GM18507 (cell line): ENCODE results near the gene KCNJ10.
A peak's percentile ranks its signal among the peaks of the same experiment; 100 is the strongest.

Experiments
- DNase-seq: peaks from one replicate; pipeline ENCODE4 v3.0.0; 2011; ENCODE audit warnings: low read depth; ENCODE audit not compliant: insufficient read length; ENCODE audit errors: extremely low spot score
- FAIRE-seq: peaks from 2 replicates; lab custom pipeline; 2011; peaks lifted over from hg19 to GRCh38; lab: Jason Lieb, UNC

The KCNJ10 gene

GRCh38 chr1:160101037-160101716, 31.2 kb upstream of the KCNJ10 start:
- peak; percentile 36 for FAIRE-seq
- peak; percentile 71 for DNase-seq

- no peak for FAIRE-seq
- no peak for DNase-seq
Observed at GRCh38 chr1:160099716-160100375, 29.9 kb upstream of the KCNJ10 start.

- DNase-seq (peak; percentile 97), FAIRE-seq (peak; percentile 86)
Observed at GRCh38 chr1:160098852-160099561, 29.0 kb upstream of the KCNJ10 start.

GRCh38 chr1:160097911-160098851, 28.2 kb upstream of the KCNJ10 start, which contains the start of gene IGSF8:
TSS of gene IGSF8 (minus strand) at chr1:160098619. CDS start at chr1:160098472, 147 bp downstream.
- FAIRE-seq (peak; percentile 74), DNase-seq (peak; percentile 78)

GRCh38 chr1:160097151-160097910, 27.4 kb upstream of the KCNJ10 start:
- DNase-seq (no peak), FAIRE-seq (no peak)

- no peak for FAIRE-seq
- no peak for DNase-seq
Observed at GRCh38 chr1:160096274-160097116, 26.5 kb upstream of the KCNJ10 start.

GRCh38 chr1:160095382-160096105, 25.6 kb upstream of the KCNJ10 start:
- DNase-seq (no peak), FAIRE-seq (no peak)

- no peak for FAIRE-seq
- no peak for DNase-seq
Observed at GRCh38 chr1:160094806-160095205, 24.8 kb upstream of the KCNJ10 start.

GRCh38 chr1:160094291-160094625, 24.3 kb upstream of the KCNJ10 start:
- DNase-seq (no peak), FAIRE-seq (no peak)

GRCh38 chr1:160093624-160094290, 23.8 kb upstream of the KCNJ10 start:
- FAIRE-seq: no peak
- DNase-seq: no peak

GRCh38 chr1:160093069-160093395, 23.1 kb upstream of the KCNJ10 start:
- FAIRE-seq (no peak), DNase-seq (no peak)

GRCh38 chr1:160092366-160093068, 22.6 kb upstream of the KCNJ10 start:
- no peak for FAIRE-seq

GRCh38 chr1:160091666-160092223, 21.8 kb upstream of the KCNJ10 start:
- DNase-seq: no peak
- no peak for FAIRE-seq

More at GRCh38 chr1:160092366-160093068, 22.6 kb upstream of the KCNJ10 start:
- DNase-seq: no peak

GRCh38 chr1:160090760-160091159, 20.8 kb upstream of the KCNJ10 start:
- FAIRE-seq (no peak), DNase-seq (no peak)

GRCh38 chr1:160089883-160090282, 19.9 kb upstream of the KCNJ10 start:
- no peak for FAIRE-seq
- DNase-seq: no peak

- DNase-seq: no peak
- no peak for FAIRE-seq
Observed at GRCh38 chr1:160087118-160087662, 17.2 kb upstream of the KCNJ10 start.
